ENCODE data around the gene PGBD1.

- TF ChIP-seq CTCF (IDR thresholded peaks at IDR 0.05; ENCODE audit: insufficient read depth, low read length, poor library complexity, severe bottlenecking) = no peak
- TF ChIP-seq EZH2phosphoT487 (conservative IDR thresholded peaks at IDR 0.05; ENCODE audit: low read length) = no peak
Observed at GRCh38 chr6:28240471-28240870, 40.9 kb upstream of the PGBD1 start.

Data from SU-DHL-6 (cell line).